Hindlimb muscle (tissue), 1 donor: Measurements from ENCODE around the gene SPECC1L. TPM values are rescaled to one million over a fixed set of nuclear protein-coding genes. Genes with fewer than 3 reads are reported as not detected.

Source experiments
- DNase-seq: peaks from one replicate; pipeline ENCODE4 v3.0.0-alpha.2; 2013
- polyA plus RNA-seq: library from polyadenylated mRNA; unstranded; fragments of 120-200 nt; gene quantifications from one replicate; pipeline ENCODE4 v1.2.1, GENCODE V29; 2013; ENCODE audit not compliant: insufficient read length

Gene SPECC1L
- polyA plus RNA-seq, 1 donor = 24.1 TPM

DNA sequence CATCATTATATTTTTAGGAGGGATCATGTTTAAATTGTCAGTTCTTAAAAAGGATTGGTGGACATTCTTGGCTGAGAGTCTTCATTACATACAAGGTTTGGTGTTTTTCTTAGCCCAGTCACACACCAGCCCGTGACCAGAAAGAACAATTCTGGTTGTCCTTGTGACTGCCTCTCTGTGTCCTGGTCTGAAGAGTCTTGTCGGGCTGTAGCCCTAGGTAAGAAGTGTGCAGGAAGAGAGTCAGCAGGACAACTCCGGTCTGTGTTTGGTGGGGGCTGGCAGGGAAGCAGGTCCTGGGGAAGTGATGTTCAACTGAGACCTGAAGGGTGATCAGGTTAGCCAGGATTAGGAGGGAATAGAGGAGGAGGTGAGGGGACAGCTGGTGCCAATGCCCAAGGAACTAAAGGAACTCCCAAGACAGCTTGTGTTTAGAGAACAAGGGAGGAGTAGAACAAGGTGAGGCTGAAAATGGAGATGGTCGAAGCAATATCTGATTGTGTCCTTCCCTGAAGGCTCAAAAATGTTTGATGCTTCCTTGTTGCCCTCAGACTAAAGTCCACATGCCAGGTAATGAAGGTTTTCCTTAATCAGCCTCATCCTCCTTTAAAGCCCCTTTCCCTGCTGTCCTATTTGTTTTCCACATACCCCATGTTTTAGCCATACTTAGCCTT, 91.5 kb downstream of the SPECC1L start:
- no peak for DNase-seq

DNA sequence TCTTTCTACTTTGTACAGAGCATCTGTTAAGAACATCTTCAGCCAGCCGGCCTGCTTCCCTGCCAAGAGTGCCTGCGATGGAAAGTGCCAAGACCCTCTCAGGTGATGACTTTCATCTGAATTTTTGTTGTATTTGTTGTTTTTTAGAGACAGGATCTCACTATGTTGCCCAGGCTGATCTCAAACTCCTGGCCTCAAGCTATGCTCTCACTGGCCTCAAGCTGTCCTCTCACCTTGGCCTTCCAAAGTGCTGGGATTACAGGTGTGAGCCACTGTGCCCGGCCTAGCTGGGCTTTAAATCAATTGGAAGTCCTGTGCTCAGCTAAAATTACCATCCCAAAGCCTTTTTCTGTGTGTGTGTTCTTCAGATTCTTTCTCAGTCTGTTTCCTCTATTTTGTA, 92.6 kb downstream of the SPECC1L start:
- DNase-seq = peak; percentile 10

DNA sequence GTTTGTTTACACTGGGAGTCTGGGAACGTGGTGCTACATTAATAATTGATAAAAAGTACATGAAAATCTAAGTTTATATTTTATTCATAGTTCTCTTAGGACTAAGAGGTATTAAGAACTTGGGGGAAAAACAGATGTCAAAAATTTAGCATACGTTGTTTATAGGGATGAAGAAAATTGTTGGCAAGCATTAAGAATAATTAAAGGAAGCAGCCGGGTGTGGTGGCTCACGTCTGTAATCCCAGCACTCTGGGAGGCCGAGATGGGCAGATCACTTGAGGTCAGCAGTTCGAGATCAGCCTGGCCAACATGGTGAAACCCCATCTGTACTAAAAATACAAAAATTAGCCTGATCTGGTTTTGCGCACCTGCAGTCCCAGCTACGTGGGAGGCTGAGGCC, 96.1 kb downstream of the SPECC1L start:
- no peak for DNase-seq

DNA sequence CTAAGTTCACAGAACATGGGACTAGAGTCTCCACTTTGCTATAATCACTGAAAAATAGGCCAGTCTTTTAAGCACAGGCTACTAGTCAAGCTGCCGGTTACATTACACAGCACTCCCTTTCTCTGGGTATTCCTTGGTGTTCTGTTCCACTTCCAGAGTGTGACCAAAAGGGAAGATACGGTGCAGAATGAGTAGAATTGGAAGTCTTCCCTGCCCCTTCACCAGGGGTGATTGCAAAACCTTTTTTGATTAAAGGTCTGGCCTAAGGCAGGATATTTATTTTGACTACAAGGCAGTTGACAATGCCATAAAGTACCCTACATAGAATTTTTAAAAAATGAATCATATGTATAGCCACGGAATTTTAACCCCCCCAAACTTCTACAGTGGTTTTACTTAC, 97.2 kb downstream of the SPECC1L start:
- DNase-seq = no peak

DNA sequence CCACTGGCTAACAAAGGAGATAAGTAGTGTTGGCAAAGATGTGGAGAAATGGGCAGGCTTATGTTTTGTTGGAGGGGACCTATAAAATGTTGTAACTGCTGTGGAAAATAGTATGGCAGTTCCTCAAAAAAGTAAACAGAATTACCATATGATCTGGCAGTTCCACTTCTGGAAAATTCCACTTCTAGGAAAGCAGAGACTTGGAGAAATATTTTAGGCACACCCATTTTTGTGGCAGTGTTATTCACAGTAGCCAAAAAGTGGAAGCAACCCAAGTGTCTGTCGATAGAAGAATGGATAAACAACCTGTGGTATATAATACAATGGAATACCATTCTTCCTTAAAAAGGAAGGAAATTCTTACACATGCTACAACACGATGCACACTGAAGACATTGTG, 99.8 kb downstream of the SPECC1L start:
- DNase-seq = peak; percentile 15

DNA sequence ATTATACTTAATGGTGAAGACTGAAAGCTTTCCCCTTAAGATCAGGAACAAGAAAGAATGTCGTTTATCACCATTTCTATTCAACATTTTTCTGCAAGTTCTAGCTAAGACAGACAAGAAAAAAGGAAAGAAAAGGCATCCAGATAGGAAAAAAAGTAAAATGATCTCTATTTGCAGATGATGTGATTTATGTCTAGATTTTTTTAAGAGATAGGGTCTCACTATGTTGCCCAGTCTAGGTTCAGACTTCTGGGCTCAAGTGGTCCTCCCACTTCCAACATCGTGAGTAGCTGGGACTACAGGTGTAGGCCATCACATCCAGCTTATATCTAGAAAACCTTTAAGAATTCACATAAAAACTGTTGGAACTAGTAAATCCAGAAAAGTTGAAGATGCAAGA, 105.4 kb downstream of the SPECC1L start:
- DNase-seq = no peak

DNA sequence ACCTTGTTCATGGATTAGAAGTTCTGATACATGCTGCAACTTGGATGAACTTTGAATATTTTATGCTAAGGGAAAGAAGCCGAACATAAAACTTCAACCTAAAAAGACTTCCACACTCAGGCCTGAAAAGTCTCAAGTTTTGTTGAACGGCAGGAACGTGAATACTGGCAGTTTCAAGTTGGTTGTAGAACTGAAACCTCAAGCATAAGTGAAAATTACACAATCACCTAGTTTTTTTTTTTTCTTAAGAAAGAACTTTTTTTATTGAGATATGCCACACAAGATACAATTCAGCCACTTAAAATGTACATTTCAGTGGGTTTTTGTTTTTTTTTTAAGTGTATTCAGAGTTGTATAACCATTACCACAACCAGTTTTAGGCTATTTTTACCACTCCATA, 106.0 kb downstream of the SPECC1L start:
- DNase-seq = no peak

DNA sequence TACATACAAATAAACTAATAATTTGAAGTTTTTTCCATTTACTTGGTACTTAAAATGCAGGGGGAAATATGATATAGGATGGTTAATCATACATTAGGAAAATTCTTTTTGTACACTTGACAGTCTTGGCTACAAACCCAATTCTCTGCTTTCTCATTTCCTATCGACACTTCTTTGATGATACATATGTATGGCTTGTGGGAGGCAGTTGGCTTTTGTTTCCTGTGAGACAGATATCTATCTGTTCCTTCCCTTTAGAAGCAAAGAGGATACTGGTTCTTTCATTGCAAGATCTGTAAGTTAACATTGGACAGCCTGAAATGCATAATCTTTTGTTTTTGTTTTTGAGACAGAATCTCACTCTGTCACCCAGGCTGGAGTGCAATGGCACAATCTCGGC, 108.9 kb downstream of the SPECC1L start:
- DNase-seq = no peak

DNA sequence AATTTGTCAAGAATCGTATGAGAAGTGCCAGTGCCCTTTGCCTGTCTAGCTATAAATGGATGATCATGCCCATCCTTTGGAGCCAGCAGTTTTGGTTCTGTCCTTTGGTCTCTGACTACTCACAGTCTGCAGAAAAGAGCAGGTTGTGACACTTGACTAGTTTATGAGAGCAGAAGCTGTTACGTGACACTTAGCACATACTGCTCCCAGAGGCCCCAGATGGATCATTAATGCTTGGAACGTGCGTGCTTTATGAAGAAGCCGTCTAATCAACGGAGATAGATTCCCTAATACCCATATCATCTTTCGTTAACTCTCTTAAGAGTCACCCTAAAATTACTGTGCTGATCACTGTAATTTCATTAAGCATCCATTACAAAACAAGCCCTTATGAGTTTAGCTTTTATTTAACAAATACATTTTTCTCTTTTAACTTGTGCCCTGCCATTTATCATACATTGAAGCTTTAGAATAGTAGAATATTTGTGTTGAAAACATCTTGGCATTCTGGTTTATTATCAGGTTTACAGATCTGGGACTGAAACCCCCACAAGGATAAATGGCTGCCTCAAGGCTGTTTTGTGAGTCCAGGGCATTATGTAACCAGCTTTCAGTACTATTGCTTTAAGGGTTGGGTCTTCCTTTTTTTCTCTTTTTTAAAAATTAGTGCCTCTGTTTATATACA, 109.7 kb downstream of the SPECC1L start:
- no peak for DNase-seq

DNA sequence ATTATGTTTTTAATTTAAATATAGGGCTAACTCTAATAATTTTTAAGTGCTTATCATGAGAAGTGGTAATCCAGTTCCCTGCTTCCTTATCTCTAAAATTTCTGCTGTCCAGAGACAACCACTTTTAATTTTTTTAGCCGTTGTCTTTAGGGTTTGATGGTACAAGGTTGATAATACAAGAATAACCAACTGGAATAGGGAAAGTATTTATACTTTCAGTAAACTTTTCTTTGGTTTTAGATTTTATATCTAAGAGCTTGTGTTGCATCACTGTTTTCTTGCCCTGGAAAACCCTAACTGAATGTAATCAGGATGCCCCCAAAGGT, 110.2 kb downstream of the SPECC1L start:
- DNase-seq = no peak

DNA sequence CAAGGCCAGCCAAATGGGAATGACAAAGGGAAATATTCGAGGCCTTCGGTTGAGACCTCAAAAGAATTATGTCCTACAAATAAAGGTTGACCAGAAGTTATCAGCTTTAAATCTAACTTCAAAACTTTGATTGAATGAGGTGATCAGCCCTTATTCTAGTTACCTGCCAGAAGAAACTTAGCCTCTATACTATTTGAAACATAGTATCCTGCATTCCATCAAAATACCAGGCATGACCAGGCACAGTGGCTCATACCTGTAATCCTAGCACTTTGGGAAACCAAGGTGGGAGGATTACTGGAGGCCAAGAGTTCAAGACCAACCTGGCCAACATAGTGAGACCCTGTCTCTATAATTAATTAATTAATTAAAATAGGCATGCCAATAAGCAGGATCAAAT, 112.4 kb downstream of the SPECC1L start:
- no peak for DNase-seq

DNA sequence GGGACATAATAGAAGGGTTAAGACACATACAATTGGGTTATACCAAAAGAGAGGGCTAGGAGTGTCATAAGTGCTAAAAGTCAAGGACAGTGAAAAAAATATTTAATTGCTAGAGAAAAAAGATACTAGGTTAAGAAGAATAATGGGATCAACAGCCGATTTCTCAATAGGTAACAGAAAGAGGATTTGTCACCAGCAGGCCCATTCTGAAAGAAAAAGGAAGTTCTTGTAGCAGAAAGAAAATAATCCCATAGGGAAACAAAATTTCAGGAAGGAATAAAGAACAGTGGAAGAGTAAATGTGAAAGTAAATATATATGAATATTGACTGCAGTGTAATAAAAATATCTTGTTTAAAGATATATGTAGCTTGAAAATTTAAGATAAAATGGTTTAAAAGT, 113.5 kb downstream of the SPECC1L start:
- no peak for DNase-seq

DNA sequence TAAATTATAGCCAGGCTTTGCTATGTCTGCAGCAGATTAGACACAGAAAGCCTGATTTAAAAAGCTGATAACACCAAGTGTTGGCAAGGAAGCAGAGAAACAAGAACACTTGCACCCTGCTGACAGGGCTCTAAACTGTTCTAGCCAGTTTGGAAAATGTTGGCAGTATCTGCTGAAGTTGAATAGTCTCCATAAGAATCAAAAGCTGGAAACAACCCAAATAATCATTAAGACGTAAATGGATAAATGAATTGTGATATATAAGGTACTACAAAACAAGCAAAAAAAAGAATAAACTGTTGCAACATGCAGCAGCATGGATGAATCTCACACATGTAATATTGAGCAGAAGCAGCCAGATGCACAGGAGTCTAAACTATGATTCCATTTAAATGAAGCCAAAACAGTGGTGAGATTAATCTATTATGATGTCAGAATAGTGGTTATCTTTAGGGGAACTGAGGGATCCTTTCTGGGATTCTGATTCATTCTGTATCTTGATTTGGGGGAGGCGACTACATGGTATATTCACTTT, 116.4 kb downstream of the SPECC1L start:
- DNase-seq = no peak

DNA sequence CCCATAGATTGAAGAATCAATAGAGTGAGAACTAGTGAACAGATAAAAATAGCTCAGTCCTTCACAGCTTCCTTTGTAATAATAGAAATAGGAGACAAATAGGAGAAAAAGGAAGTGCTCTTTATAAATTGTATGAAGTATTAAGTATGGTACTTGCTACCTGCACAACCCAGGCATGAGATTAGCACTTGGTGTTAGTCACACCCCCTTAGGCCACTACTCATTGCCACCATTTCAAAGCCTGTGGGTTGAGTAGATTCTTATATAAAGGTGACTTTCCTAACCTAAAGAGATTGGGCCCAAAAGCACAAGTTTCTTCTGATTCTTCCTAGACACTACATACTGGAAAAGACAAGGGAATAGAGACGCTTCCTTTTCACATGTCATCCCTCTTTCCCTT, 119.0 kb downstream of the SPECC1L start:
- no peak for DNase-seq

DNA sequence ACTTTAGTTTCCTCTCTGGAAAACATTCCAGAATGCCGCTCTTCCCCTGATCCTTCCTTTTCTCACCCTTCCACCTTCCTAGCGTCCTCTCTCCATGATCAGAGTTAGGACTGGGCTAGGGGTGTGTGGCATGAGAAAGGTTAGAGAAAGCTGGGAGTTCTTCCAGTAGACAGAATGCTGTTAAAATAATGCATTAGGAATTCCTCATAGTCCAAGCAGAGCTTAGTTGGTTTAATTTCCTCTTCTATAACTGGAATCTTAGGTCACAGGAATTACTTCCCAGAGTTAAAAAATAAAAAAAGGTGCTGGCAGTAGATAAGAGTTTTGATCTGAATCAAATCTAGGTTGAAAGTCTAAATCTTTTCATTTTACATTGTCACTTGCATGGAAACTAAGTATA, 119.5 kb downstream of the SPECC1L start:
- no peak for DNase-seq

DNA sequence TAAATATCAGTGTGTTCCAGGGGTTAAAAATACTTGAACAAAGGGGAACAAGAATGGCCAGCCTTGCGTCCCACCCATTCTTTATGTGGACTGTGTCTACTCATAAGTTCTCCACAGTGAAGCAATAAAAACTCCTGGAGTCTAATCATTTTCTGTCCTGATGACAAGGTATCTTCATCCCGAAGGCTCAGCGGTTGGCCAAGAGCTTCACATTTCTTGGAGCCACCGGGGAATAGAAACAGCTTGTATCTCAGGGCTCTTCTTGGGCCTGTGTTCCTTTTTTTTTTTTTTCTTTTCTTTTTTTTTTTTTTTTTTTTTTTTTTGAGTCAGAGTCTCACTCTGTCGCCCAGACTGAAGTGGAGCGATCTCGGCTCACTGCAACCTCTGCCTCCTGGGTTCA, 119.9 kb downstream of the SPECC1L start:
- peak; percentile 66 for DNase-seq

DNA sequence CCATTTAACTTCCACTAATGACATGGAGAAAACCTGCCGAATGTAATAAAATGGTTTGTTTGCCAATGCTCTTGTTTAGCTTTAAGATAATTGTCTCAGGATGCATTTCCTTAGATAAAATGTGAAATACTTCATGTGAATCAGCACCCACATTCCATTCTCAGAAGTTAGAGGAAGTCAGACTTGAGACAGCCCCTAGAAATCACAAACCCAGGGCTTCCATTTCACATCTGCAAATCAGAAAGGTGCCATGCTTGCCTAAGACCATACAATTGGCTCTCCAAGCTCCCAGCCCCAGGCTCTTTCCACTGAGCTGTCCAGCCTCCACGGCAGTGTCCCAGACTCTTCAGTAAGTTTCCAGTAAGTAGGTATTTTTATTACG, 121.2 kb downstream of the SPECC1L start:
- no peak for DNase-seq

DNA sequence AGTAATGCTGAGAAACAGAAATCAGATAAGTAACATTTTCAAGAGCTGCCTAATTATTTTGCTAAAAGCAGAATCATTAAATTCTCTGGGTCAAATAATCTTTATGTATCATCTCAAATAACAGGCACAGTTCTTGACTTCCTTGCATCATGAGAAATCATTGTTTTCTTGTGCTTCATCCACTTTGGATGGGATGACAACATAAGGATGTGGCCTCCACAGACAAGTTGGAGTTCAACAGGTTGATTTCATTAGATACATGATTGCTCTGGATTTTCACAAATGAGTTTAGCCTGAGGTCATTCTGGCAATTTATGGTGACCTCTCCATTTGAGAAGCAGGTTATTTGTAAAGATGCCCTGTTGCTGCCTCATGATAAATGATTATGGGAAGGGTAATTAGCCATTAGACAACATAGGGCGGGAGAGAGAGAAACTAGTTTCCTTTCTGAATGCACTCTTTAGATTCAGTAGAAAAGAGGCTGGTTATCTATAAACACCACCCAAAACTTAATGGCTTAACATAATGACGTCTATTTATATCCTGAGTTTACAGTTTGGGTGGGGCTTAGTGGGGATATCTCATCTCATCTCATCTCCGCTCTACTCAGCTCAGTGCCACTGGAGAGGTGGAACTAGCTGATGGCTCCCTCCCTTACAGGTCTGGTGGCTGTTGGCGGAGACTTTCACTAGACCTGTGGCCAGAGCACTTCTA, 121.7 kb downstream of the SPECC1L start:
- DNase-seq = no peak

DNA sequence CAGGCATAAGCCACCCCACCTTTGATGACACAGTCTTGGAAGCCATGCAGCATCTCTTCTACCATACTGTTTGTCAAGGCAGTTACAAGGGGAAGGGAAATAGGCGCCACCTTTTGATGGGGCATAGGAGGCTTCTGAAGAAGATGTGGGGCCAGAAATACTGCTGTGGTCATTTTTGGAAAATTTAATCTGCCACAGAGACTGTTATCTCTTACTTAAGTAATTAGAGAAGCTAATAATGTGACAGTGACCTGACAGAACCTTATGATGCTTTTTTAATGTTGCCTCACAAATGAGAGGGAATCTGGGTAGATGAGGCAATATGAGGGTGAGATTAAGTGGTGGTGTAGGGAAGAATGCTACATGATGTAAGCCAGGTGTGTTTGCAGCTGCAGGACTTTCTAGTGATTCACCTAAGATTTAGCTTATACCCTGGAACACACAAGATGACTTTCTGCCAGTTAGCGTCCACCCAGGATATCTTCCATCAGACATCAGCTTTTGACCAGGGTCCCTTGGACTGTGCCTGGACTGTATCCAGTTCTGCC, 122.5 kb downstream of the SPECC1L start:
- no peak for DNase-seq

DNA sequence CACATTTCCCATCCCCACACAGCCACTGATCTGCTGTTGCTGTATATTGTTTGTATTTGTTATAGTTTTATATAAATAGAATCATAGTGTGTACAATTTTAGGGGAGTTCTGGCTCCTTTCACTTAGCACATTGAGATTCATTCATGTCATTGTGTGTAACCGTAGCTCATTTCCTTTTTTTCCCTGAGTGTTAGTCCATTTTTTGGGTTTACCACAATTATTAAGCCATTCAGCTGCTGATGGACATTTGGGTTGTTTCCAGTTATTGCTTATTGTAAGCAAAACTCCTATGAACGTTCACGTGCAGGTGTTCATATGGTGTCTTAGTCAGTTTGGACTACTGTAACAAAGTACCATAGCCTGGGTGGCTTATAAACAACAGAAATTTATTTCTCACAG, 123.2 kb downstream of the SPECC1L start:
- no peak for DNase-seq

DNA sequence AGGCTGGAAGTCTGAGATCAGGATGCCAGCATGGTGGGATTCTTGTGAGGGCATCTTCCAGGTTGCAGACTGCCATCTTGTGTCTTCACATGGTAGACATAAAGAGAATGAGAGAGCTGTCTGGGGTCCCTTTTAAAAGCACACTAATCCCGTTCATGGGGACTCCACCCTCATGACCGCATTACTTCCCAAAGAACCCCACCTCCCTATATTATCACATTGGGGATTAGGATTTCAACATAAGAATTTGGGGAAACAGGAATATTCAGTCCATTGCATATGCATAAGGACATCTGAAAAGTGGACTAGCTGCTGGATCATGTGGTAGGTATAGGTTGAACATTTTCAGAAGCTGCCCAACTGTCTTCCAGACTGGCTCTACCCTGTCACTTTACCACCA, 123.6 kb downstream of the SPECC1L start:
- no peak for DNase-seq

DNA sequence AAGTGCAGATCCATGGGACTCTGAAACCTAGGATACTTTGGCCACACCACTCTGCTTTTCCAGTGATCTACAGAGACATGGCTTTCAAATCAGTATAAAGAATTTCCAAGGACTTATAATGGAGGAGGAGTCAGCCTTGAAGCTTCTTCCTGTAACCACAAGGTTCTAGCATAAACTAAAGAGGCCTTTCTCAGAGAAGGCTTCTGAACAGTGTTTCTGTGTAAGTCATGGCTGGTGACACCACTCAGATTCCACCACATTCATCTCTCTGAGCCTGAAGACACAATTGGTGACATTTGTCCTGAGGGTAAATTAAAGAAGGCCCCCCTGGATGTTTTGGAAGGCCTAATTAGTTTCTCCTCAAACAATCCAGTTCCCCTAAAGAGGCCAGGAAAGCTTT, 127.8 kb downstream of the SPECC1L start:
- DNase-seq = no peak

DNA sequence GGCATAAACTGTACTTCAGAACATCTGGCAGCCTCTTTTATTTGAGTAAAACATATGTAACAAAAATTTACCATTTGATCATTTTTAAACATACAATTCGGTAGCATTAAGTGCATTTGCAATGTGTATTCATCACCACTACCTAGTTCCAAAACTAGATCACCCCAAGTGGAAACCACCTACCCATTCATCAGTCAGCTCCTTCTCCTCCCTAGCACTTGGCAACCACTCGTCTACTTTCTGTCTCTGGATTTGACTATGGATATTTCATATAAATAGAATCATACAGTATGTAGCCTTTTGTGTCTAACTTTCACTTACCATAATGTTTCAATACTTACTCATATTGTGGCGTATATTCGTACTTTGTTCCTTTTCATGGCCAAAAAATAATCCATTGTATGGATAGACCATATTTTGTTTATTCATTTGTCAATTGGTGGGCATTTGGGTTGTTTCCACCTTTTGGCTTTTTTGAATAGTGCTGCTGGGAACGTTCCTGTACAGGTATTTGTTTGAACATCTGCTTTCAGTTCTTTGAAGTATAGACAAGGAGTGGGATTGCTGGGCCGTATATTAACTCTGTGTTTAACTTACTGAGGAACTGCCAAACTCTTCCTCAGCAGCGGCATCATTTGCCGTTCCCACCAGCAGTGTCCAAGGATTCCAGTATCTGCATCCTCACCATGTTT, 129.5 kb downstream of the SPECC1L start:
- DNase-seq = no peak
